Neural cell (in vitro differentiated cells): ENCODE results near the gene FAM170B. TPM values are rescaled to one million over a fixed set of nuclear protein-coding genes. Genes with fewer than 3 reads are reported as not detected.

Source experiments
- H2AFZ ChIP-seq: fragments of 200-600, 300-800 bp; sonication (generic), shearing (Covaris generic); 2 replicates; pipeline ENCODE4 v1.6.0; 2014; ENCODE audit warnings: low read depth, mild to moderate bottlenecking, antibody characterized with exemption, low read length, moderate library complexity
- H3F3A ChIP-seq: fragments of 200-600 bp; shearing (Covaris generic); 2 replicates; pipeline ENCODE4 v1.6.1; 2016; ENCODE audit warnings: mild to moderate bottlenecking, moderate library complexity, mixed read lengths, antibody characterized with exemption, low read length; ENCODE audit not compliant: insufficient read depth, poor library complexity, severe bottlenecking
- H3K27ac ChIP-seq: fragments of 200-600, 300-800 bp; sonication (generic), shearing (Covaris generic); 2 replicates; pipeline ENCODE4 v1.5.1; 2014; ENCODE audit warnings: mild to moderate bottlenecking, low read length, moderate library complexity
- H3K27me3 ChIP-seq: fragments of 300-800, 200-600 bp; sonication (generic), shearing (Covaris generic); 2 replicates; pipeline ENCODE4 v1.6.0; 2014; ENCODE audit warnings: mild to moderate bottlenecking, low read depth, low read length, moderate library complexity; ENCODE audit not compliant: insufficient read depth
- H3K36me3 ChIP-seq: fragments of 300-800, 200-600 bp; sonication (generic), shearing (Covaris generic); 2 replicates; pipeline ENCODE4 v1.5.1; 2014; ENCODE audit warnings: mild to moderate bottlenecking, antibody characterized with exemption, low read length, moderate library complexity; ENCODE audit not compliant: insufficient read depth
- H3K4me2 ChIP-seq: fragments of 300-800, 200-600 bp; sonication (generic), shearing (Covaris generic); 2 replicates; pipeline ENCODE4 v1.6.0; 2014; ENCODE audit warnings: mild to moderate bottlenecking, low read length
- H3K4me3 ChIP-seq: fragments of 300-800, 200-600 bp; sonication (generic), shearing (Covaris generic); 2 replicates; pipeline ENCODE4 v1.5.1; 2014; ENCODE audit warnings: mild to moderate bottlenecking, low read length, moderate library complexity
- H3K79me2 ChIP-seq: fragments of 200-600 bp; shearing (Covaris generic); replicated peaks from 2 replicates; pipeline ENCODE4 v1.6.0; 2014; ENCODE audit warnings: mild to moderate bottlenecking, low read length, moderate library complexity; ENCODE audit not compliant: insufficient read depth
- H3K9ac ChIP-seq: fragments of 300-800, 200-600 bp; sonication (generic), shearing (Covaris generic); 2 replicates; pipeline ENCODE4 v1.6.1; 2016; ENCODE audit warnings: mild to moderate bottlenecking, low read length, mixed read lengths
- H3K9me2 ChIP-seq: fragments of 200-600 bp; shearing (Covaris generic); 2 replicates; pipeline ENCODE4 v1.6.1; 2016; ENCODE audit warnings: mild to moderate bottlenecking, low read length, mixed read lengths; ENCODE audit not compliant: insufficient read depth
- H3K9me3 ChIP-seq: fragments of 200-600, 300-800 bp; sonication (generic), shearing (Covaris generic); 2 replicates; pipeline ENCODE4 v1.6.1; 2016; ENCODE audit warnings: mild to moderate bottlenecking, mixed run types, low read length, moderate library complexity, mixed read lengths
- H4K20me1 ChIP-seq: fragments of 200-600 bp; shearing (Covaris generic); 2 replicates; pipeline ENCODE4 v1.6.1; 2016; ENCODE audit warnings: mild to moderate bottlenecking, mixed run types; ENCODE audit not compliant: insufficient read depth
- EP300 ChIP-seq: fragments of 450-650 bp; conservative IDR thresholded peaks from 2 replicates; pipeline ENCODE4 v1.6.1; 2014; ENCODE audit warnings: antibody characterized with exemption, mild to moderate bottlenecking, moderate library complexity; ENCODE audit not compliant: poor library complexity, severe bottlenecking
- EZH2 ChIP-seq: fragments of 200-600, 300-800 bp; shearing (Covaris generic), sonication (generic); IDR thresholded peaks from 2 replicates; pipeline ENCODE4 v1.6.1; 2014; ENCODE audit warnings: antibody characterized with exemption, low read length, borderline replicate concordance, mild to moderate bottlenecking; ENCODE audit not compliant: insufficient read depth, poor library complexity, severe bottlenecking
- MXI1 ChIP-seq: fragments of 450-650 bp; conservative IDR thresholded peaks from 2 replicates; pipeline ENCODE4 v1.6.1; 2014; ENCODE audit warnings: antibody characterized with exemption, mild to moderate bottlenecking; ENCODE audit not compliant: poor library complexity, severe bottlenecking
- RAD21 ChIP-seq: fragments of 450-650 bp; conservative IDR thresholded peaks from 2 replicates; pipeline ENCODE4 v1.6.1; 2014; ENCODE audit warnings: antibody characterized with exemption, mild to moderate bottlenecking, moderate library complexity
- SMC3 ChIP-seq: fragments of 450-650 bp; conservative IDR thresholded peaks from 2 replicates; pipeline ENCODE4 v1.6.1; 2014; ENCODE audit warnings: antibody characterized with exemption, mild to moderate bottlenecking, moderate library complexity; ENCODE audit not compliant: poor library complexity
- TAF1 ChIP-seq: IDR thresholded peaks from 2 replicates; pipeline ENCODE4 v1.6.1; 2012; ENCODE audit warnings: low read depth
- polyA plus RNA-seq: library from polyadenylated mRNA; depleted of rRNA; stranded (reverse); fragments of >200 nt; gene quantifications from 2 replicates; pipeline ENCODE4 v1.2.3, GENCODE V29; 2014
- TF ChIP-seq, protein P1 (sequence below): fragments of 450-650 bp; IDR thresholded peaks from 2 replicates; pipeline ENCODE4 v1.5.1; 2014; ENCODE audit warnings: antibody characterized with exemption, mild to moderate bottlenecking, moderate library complexity; ENCODE audit not compliant: poor library complexity, severe bottlenecking

FAM170B gene
- polyA plus RNA-seq, 1 donor from 2014 or later, result not detected

DNA sequence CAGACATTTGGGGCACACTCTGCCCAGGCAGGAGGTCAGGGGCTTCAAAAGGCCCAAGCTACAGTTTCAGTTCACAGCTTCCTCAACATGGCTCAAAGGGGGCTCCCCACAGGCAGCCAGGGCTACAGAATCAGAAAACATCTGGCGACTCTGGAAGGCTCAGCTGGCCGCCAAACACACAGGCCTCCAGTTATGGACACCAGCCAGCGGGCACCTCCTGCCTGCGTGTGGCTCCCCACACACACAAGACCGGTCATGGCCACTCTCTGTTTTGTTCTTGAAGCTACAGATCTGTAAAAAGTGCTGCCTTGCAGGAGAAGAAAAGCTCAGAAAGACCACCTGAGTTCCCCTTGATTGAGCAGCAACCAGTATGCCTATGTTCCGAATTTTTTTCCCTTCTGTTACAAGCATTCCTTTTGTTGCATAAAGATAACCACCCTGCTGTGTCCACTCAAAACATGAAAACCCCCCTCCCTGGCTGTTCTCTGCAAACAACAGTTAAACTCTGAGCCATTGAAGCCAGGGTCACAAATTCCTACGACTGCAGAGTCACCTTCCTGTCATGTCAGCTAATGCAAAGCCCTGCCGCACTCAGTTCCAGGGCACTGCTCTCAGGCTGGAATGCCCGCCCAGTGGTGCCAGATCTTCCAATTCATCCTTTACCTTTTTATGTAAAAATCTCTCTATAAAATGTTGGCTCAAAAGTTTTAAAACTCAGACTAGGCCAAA lies 52.1 kb downstream of the FAM170B start:
- TF ChIP-seq EP300, result no peak
- TF ChIP-seq RAD21, result no peak
- no peak for TF ChIP-seq EZH2
- no peak for TF ChIP-seq SMC3
- TF ChIP-seq MXI1, result no peak
- no peak for TF ChIP-seq TAF1
- TF ChIP-seq, protein P1, sequence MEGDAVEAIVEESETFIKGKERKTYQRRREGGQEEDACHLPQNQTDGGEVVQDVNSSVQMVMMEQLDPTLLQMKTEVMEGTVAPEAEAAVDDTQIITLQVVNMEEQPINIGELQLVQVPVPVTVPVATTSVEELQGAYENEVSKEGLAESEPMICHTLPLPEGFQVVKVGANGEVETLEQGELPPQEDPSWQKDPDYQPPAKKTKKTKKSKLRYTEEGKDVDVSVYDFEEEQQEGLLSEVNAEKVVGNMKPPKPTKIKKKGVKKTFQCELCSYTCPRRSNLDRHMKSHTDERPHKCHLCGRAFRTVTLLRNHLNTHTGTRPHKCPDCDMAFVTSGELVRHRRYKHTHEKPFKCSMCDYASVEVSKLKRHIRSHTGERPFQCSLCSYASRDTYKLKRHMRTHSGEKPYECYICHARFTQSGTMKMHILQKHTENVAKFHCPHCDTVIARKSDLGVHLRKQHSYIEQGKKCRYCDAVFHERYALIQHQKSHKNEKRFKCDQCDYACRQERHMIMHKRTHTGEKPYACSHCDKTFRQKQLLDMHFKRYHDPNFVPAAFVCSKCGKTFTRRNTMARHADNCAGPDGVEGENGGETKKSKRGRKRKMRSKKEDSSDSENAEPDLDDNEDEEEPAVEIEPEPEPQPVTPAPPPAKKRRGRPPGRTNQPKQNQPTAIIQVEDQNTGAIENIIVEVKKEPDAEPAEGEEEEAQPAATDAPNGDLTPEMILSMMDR, result no peak
- H3K27ac ChIP-seq, result no peak overlapping the region

More for the DNA sequence above, 52.1 kb downstream of the FAM170B start:
- Histone ChIP-seq H3K9me3 (no peaks in the 10 kb centered on the region), H3K79me2 (no peaks in the 10 kb centered on the region), H2AFZ (no peak overlapping the region), H3K36me3 (no peaks in the 10 kb centered on the region), H3K27me3 (no peaks in the 10 kb centered on the region), H3K9me2 (no peaks in the 10 kb centered on the region), H4K20me1 (no peaks in the 10 kb centered on the region), H3K4me2 (no peak overlapping the region), H3K4me3 (no peak overlapping the region), H3F3A (no peaks in the 10 kb centered on the region), H3K9ac (no peak overlapping the region)

Other genes starting within 250 kb of the FAM170B start
- not detected in 2 replicates for gene LRRC18, start 194.2 kb downstream of the FAM170B start, polyA plus RNA-seq
- gene VSTM4, start 18.5 kb downstream of the FAM170B start, polyA plus RNA-seq, result 0.52 and 0.66 TPM in 2 replicates
- gene TMEM273, start 54.4 kb upstream of the FAM170B start, polyA plus RNA-seq, result not detected in 2 replicates
- not detected in 2 replicates for gene C10orf71, start 165.1 kb upstream of the FAM170B start, polyA plus RNA-seq